ENCODE data around the gene COL4A1.

GRCh38 chr13:110264685-110265275 is 42.2 kb downstream of the COL4A1 start:
- TF ChIP-seq CTCF (IDR thresholded peaks at IDR 0.05) (no peak), NFE2L2 (conservative IDR thresholded peaks at IDR 0.05; ENCODE audit: low read length) (no peak), CBX8 (IDR thresholded peaks at IDR 0.05) (no peak), RFX5 (IDR thresholded peaks at IDR 0.05) (no peak), CHD2 (IDR thresholded peaks at IDR 0.05; ENCODE audit: low read length, partially characterized antibody) (no peak), PBX3 (IDR thresholded peaks at IDR 0.05) (no peak), KDM1A (IDR thresholded peaks at IDR 0.05; ENCODE audit: low read depth) (no peak), ELK1 (IDR thresholded peaks at IDR 0.05; ENCODE audit: low read depth, low read length) (no peak), MAX (IDR thresholded peaks at IDR 0.05) (no peak), KDM5A (IDR thresholded peaks at IDR 0.05) (no peak), FOXS1 (CRISPR knock-in tag; IDR thresholded peaks at IDR 0.05) (no peak), GATA3 (IDR thresholded peaks at IDR 0.05; ENCODE audit: borderline replicate concordance) (no peak)

Data from A549 (cell line).